ENCODE data around the gene ZNF253. TPM values are rescaled to one million over a fixed set of nuclear protein-coding genes. Genes with fewer than 3 reads are reported as not detected.
"Not testable (repeated sequence)": the region's sequence is repeated elsewhere in the genome, so short reads cannot be mapped to it uniquely, and the experiment has no call there.

The ZNF253 gene
- total and polyA plus RNA-seq, 2 experiments from 2014 or later, result 31.4 to 44.7 TPM

DNA sequence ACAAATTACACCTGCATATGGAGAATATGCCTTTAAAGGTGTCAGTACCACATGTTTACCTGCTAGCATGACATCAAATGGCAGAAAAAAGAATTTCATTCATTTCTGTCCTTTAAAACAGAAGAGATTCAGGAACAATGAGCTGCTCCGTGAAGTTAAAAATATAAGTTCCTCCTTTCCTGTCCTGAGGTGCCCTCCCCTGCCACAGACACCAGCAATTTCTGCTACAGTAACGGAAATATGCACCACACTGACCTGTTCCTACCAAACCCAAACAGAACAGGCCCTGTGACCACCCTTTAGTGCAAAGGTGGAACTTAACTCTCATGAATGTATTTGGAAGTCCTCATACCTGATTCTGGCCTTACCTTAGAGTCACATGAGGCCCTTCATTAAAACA is 13.9 kb upstream of the ZNF253 start:
- H3F3A ChIP-seq (replicated peaks; ENCODE audit: low read depth); H3K36me3 ChIP-seq (ENCODE audit: insufficient read depth): not testable (repeated sequence)

DNA sequence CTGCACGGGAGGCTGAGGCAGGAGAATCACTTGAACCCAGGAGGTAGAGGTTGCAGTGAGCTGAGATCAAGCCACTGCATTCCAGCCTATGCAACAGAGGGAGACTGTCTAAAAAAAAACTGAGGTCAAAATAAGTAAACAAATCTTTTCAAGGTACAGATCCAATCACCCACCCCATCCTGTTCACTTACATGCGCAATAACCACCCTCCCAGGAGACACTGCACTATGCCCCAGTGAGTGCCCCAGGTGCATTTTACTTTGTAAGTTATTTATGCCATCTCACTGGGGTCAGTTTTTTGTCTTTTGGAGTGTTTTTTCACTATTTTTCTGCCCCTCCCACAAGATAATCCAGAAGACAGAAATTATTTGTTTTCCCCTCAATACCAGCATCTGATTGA is 6.9 kb upstream of the ZNF253 start:
- no peaks in the 10 kb centered on the region for H3K27me3 Mint-ChIP-seq (ENCODE audit: insufficient read depth, low read depth, poor library complexity)
- ATAC-seq, result no peak

More for the DNA sequence above, 13.9 kb upstream of the ZNF253 start:
- H3K36me3 Mint-ChIP-seq (ENCODE audit: low read depth), result peaks cover 22% of the 10 kb centered on the region
- H3K4me3 ChIP-seq; H3K4me1 Mint-ChIP-seq; H2AFZ ChIP-seq; H3K4me3 Mint-ChIP-seq; H3K27ac ChIP-seq (ENCODE audit: low read depth); H3K27me3 ChIP-seq (ENCODE audit: insufficient read depth); H3K27ac Mint-ChIP-seq; ATAC-seq; H3K27me3 Mint-ChIP-seq (ENCODE audit: insufficient read depth, low read depth, poor library complexity); H3K9me2 ChIP-seq (ENCODE audit: insufficient read depth); H4K20me1 ChIP-seq (replicated peaks; ENCODE audit: insufficient read depth); H3K9me3 Mint-ChIP-seq; H3K4me1 ChIP-seq (ENCODE audit: insufficient read depth); DNase-seq (ENCODE audit: low spot score); H3K4me2 ChIP-seq: not testable (repeated sequence)
- H3K79me2 ChIP-seq (replicated peaks; ENCODE audit: insufficient read depth), result peaks cover 14% of the 10 kb centered on the region

More for the DNA sequence above, 6.9 kb upstream of the ZNF253 start:
- Histone ChIP-seq H3K27me3 (ENCODE audit: insufficient read depth) (no peaks in the 10 kb centered on the region), H3K79me2 (replicated peaks; ENCODE audit: insufficient read depth) (peaks cover 52% of the 10 kb centered on the region), H3K36me3 (ENCODE audit: insufficient read depth) (peaks cover 4% of the 10 kb centered on the region; the same call in 1 of the 2 replicates), H4K20me1 (replicated peaks; ENCODE audit: insufficient read depth) (peaks cover 13% of the 10 kb centered on the region), H3K4me2 (no peak overlapping the region), H3F3A (replicated peaks; ENCODE audit: low read depth) (no peaks in the 10 kb centered on the region), H3K4me1 (ENCODE audit: insufficient read depth) (no peaks in the 10 kb centered on the region), H2AFZ (no peak overlapping the region), H3K9me2 (ENCODE audit: insufficient read depth) (no peaks in the 10 kb centered on the region), H3K4me3 (no peak overlapping the region), H3K27ac (ENCODE audit: low read depth) (no peak overlapping the region)
- no peak overlapping the region for H3K27ac Mint-ChIP-seq
- H3K36me3 Mint-ChIP-seq (ENCODE audit: low read depth), result peaks cover 41% of the 10 kb centered on the region
- TF ChIP-seq EZH2phosphoT487 (IDR thresholded peaks at IDR 0.05; ENCODE audit: unreplicated experiment) (no peak), ZNF331 (CRISPR knock-in tag; IDR thresholded peaks at IDR 0.05; ENCODE audit: low read depth) (no peak)
- TF ChIP-seq, protein P1, sequence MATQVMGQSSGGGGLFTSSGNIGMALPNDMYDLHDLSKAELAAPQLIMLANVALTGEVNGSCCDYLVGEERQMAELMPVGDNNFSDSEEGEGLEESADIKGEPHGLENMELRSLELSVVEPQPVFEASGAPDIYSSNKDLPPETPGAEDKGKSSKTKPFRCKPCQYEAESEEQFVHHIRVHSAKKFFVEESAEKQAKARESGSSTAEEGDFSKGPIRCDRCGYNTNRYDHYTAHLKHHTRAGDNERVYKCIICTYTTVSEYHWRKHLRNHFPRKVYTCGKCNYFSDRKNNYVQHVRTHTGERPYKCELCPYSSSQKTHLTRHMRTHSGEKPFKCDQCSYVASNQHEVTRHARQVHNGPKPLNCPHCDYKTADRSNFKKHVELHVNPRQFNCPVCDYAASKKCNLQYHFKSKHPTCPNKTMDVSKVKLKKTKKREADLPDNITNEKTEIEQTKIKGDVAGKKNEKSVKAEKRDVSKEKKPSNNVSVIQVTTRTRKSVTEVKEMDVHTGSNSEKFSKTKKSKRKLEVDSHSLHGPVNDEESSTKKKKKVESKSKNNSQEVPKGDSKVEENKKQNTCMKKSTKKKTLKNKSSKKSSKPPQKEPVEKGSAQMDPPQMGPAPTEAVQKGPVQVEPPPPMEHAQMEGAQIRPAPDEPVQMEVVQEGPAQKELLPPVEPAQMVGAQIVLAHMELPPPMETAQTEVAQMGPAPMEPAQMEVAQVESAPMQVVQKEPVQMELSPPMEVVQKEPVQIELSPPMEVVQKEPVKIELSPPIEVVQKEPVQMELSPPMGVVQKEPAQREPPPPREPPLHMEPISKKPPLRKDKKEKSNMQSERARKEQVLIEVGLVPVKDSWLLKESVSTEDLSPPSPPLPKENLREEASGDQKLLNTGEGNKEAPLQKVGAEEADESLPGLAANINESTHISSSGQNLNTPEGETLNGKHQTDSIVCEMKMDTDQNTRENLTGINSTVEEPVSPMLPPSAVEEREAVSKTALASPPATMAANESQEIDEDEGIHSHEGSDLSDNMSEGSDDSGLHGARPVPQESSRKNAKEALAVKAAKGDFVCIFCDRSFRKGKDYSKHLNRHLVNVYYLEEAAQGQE (IDR thresholded peaks at IDR 0.05; ENCODE audit: unreplicated experiment), result no peak
- TF ChIP-seq, protein P2, sequence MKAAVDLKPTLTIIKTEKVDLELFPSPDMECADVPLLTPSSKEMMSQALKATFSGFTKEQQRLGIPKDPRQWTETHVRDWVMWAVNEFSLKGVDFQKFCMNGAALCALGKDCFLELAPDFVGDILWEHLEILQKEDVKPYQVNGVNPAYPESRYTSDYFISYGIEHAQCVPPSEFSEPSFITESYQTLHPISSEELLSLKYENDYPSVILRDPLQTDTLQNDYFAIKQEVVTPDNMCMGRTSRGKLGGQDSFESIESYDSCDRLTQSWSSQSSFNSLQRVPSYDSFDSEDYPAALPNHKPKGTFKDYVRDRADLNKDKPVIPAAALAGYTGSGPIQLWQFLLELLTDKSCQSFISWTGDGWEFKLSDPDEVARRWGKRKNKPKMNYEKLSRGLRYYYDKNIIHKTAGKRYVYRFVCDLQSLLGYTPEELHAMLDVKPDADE (IDR thresholded peaks at IDR 0.05), result no peak
- DNase-seq (ENCODE audit: low spot score), result no peak
- H3K9me3 Mint-ChIP-seq, result no peaks in the 10 kb centered on the region; the same call in 2 of the 3 replicates
- H3K4me3 Mint-ChIP-seq, result peak overlapping the region; percentile 96; the same call in 1 of the 3 replicates
- H3K4me1 Mint-ChIP-seq, result peaks cover 8% of the 10 kb centered on the region; the same call in 2 of the 3 replicates
